GM12891 (cell line): ENCODE measurements around the gene MEGF6.

Experiments used
- DNase-seq: peaks from one replicate; pipeline ENCODE4 v3.0.0; 2011; ENCODE audit warnings: low spot score; ENCODE audit not compliant: insufficient read length
- FAIRE-seq: peaks from 2 replicates; lab custom pipeline; 2011; peaks lifted over from hg19 to GRCh38; lab: Jason Lieb, UNC
- PAX5 ChIP-seq: IDR thresholded peaks from 2 replicates; pipeline ENCODE4 v1.6.1; 2011; ENCODE audit warnings: low read length, moderate library complexity, mild to moderate bottlenecking; ENCODE audit not compliant: insufficient read depth, severe bottlenecking
- POLR2A ChIP-seq: IDR thresholded peaks from 2 replicates; pipeline ENCODE4 v1.6.1; 2011; ENCODE audit warnings: low read depth, low read length, control low read depth
- POLR2AphosphoS5 ChIP-seq: IDR thresholded peaks from 2 replicates; pipeline ENCODE4 v1.6.1; 2011; ENCODE audit warnings: low read depth, low read length, control low read depth
- POU2F2 ChIP-seq: IDR thresholded peaks from 2 replicates; pipeline ENCODE4 v1.6.1; 2011; ENCODE audit warnings: low read depth, mild to moderate bottlenecking, control low read depth, low read length, moderate library complexity
- SPI1 ChIP-seq: IDR thresholded peaks from 2 replicates; pipeline ENCODE4 v1.6.1; 2011; ENCODE audit warnings: low read depth, low read length, control low read depth
- TAF1 ChIP-seq: IDR thresholded peaks from 2 replicates; pipeline ENCODE4 v1.6.1; 2011; ENCODE audit warnings: low read depth, low read length, control low read depth

MEGF6 gene

GRCh38 chr1:3450202-3450863, 161.0 kb downstream of the MEGF6 start:
- TF ChIP-seq SPI1 = no peak
- TF ChIP-seq POU2F2 = no peak
- no peak for TF ChIP-seq TAF1
- no peak for TF ChIP-seq PAX5
- TF ChIP-seq POLR2A = no peak
- TF ChIP-seq POLR2AphosphoS5 = no peak
- no peak for FAIRE-seq
- no peak for DNase-seq

GRCh38 chr1:3444736-3445135, 166.6 kb downstream of the MEGF6 start:
- TF ChIP-seq TAF1 (no peak), PAX5 (no peak), SPI1 (no peak), POU2F2 (no peak), POLR2A (no peak), POLR2AphosphoS5 (no peak)
- DNase-seq (no peak), FAIRE-seq (no peak)

GRCh38 chr1:3444298-3444697, 167.0 kb downstream of the MEGF6 start:
- TF ChIP-seq POLR2AphosphoS5 (no peak), POU2F2 (no peak), POLR2A (no peak), PAX5 (no peak), TAF1 (no peak), SPI1 (no peak)
- DNase-seq (no peak), FAIRE-seq (no peak)

- FAIRE-seq (no peak), DNase-seq (no peak)
- TF ChIP-seq POU2F2 (no peak), PAX5 (no peak)
Observed at GRCh38 chr1:3443807-3444206, 167.5 kb downstream of the MEGF6 start.

GRCh38 chr1:3442901-3443300, 168.4 kb downstream of the MEGF6 start:
- FAIRE-seq (no peak), DNase-seq (no peak)
- no peak for TF ChIP-seq TAF1
- TF ChIP-seq POLR2A = no peak
- TF ChIP-seq PAX5 = no peak
- TF ChIP-seq SPI1 = no peak
- TF ChIP-seq POU2F2 = no peak
- TF ChIP-seq POLR2AphosphoS5 = no peak

DNA sequence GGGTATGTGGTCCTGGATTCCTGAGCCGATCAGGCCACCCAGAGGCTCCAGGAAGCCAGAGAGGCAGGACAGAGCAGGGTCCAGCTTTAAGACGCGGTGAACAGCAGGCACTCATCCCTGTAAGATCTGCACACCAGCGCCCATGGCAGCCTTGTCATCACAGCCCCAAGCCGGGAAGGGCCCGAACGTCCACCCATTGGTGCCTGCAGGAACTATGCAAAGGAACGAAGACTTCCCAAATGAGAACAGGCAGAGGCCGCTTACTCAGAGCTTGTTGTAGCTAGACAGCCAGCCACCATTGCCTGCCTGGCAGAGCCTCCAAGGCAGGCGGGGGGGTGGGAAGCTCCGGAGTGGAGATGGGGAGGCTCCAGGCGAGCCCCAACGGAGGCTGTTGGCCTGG, 169.0 kb downstream of the MEGF6 start:
- FAIRE-seq (no peak), DNase-seq (no peak)
- TF ChIP-seq PAX5 = no peak
- no peak for TF ChIP-seq POLR2AphosphoS5
- no peak for TF ChIP-seq POU2F2
- TF ChIP-seq TAF1 = no peak
- TF ChIP-seq POLR2A = no peak
- no peak for TF ChIP-seq SPI1

- DNase-seq (no peak), FAIRE-seq (no peak)
- TF ChIP-seq PAX5 = no peak
- no peak for TF ChIP-seq TAF1
- TF ChIP-seq POU2F2 = no peak
- no peak for TF ChIP-seq SPI1
- TF ChIP-seq POLR2A = no peak
- no peak for TF ChIP-seq POLR2AphosphoS5
Observed at GRCh38 chr1:3441880-3442279, 169.4 kb downstream of the MEGF6 start.

GRCh38 chr1:3441410-3441847, 169.9 kb downstream of the MEGF6 start:
- TF ChIP-seq TAF1 = no peak
- no peak for TF ChIP-seq POLR2AphosphoS5
- TF ChIP-seq POLR2A = no peak
- TF ChIP-seq PAX5 = no peak
- no peak for TF ChIP-seq POU2F2
- no peak for TF ChIP-seq SPI1
- DNase-seq = no peak
- FAIRE-seq = no peak

GRCh38 chr1:3440711-3441409, 170.4 kb downstream of the MEGF6 start:
- no peak for TF ChIP-seq POLR2A
- TF ChIP-seq POU2F2 = no peak
- TF ChIP-seq SPI1 = no peak
- TF ChIP-seq PAX5 = no peak
- no peak for TF ChIP-seq TAF1
- TF ChIP-seq POLR2AphosphoS5 = no peak
- FAIRE-seq (no peak), DNase-seq (no peak)

- TF ChIP-seq TAF1 = no peak
- no peak for TF ChIP-seq POLR2A
- no peak for TF ChIP-seq PAX5
- no peak for TF ChIP-seq SPI1
- TF ChIP-seq POLR2AphosphoS5 = no peak
- TF ChIP-seq POU2F2 = no peak
- no peak for DNase-seq
- no peak for FAIRE-seq
Observed at GRCh38 chr1:3440300-3440681, 171.0 kb downstream of the MEGF6 start.
